GM23338 (cell line): Measurements from ENCODE around the gene TMC3. TPM values are rescaled to one million over a fixed set of nuclear protein-coding genes. Genes with fewer than 3 reads are reported as not detected.

Experiments used
- ATAC-seq: fragments of 200-7000 bp; cut with Tn5 transposase; 3 replicates; pipeline ENCODE4 v1.9.1; 2020
- DNase-seq: peaks from one replicate; pipeline ENCODE4 v3.0.0-alpha.2; 2015; ENCODE audit warnings: low spot score
- H2AFZ ChIP-seq: fragments of 200-600 bp; sonication (generic); 2 replicates; pipeline ENCODE4 v1.8.0; 2016; ENCODE audit warnings: antibody characterized with exemption, mild to moderate bottlenecking, moderate library complexity
- H3F3A ChIP-seq: fragments of 200-600 bp; sonication (generic); replicated peaks from 2 replicates; pipeline ENCODE4 v1.8.0; 2017; ENCODE audit warnings: antibody characterized with exemption, mixed run types, low read depth
- H3K27ac ChIP-seq: fragments of 200-600 bp; sonication (generic); 2 replicates; pipeline ENCODE4 v1.6.1; 2016; ENCODE audit warnings: low read depth
- H3K27me3 ChIP-seq: fragments of 200-600 bp; sonication (generic); 2 replicates; pipeline ENCODE4 v1.8.0; 2016; ENCODE audit warnings: mild to moderate bottlenecking, mixed run types, moderate library complexity; ENCODE audit not compliant: insufficient read depth
- H3K36me3 ChIP-seq: fragments of 200-600 bp; sonication (generic); 2 replicates; pipeline ENCODE4 v1.8.0; 2016; ENCODE audit warnings: mild to moderate bottlenecking; ENCODE audit not compliant: insufficient read depth
- H3K4me1 ChIP-seq: fragments of 200-600 bp; sonication (generic); 2 replicates; pipeline ENCODE4 v1.8.0; 2016; ENCODE audit warnings: mild to moderate bottlenecking, moderate library complexity; ENCODE audit not compliant: insufficient read depth
- H3K4me2 ChIP-seq: fragments of 200-600 bp; sonication (generic); 2 replicates; pipeline ENCODE4 v1.7.1; 2017; ENCODE audit warnings: mixed run types
- H3K4me3 ChIP-seq: fragments of 200-600 bp; sonication (generic); 2 replicates; pipeline ENCODE4 v1.6.1; 2016; ENCODE audit warnings: mixed run types
- H3K79me2 ChIP-seq: fragments of 200-600 bp; sonication (generic); replicated peaks from 2 replicates; pipeline ENCODE4 v1.8.0; 2017; ENCODE audit warnings: mild to moderate bottlenecking; ENCODE audit not compliant: insufficient read depth
- H3K9me2 ChIP-seq: fragments of 200-600 bp; sonication (generic); 2 replicates; pipeline ENCODE4 v1.8.0; 2017; ENCODE audit not compliant: insufficient read depth
- H4K20me1 ChIP-seq: fragments of 200-600 bp; sonication (generic); replicated peaks from 2 replicates; pipeline ENCODE4 v1.8.0; 2017; ENCODE audit warnings: mild to moderate bottlenecking; ENCODE audit not compliant: insufficient read depth
- H3K27ac Mint-ChIP-seq: 2 replicates; pipeline ENCODE4 v1.8.0; 2020; ENCODE audit warnings: inconsistent platforms, mild to moderate bottlenecking, moderate library complexity, mixed read lengths
- H3K27me3 Mint-ChIP-seq: 3 replicates; pipeline ENCODE4 v1.8.0; 2022; ENCODE audit warnings: low read depth, mild to moderate bottlenecking, moderate library complexity, mixed read lengths, inconsistent platforms; ENCODE audit not compliant: insufficient read depth, poor library complexity
- H3K36me3 Mint-ChIP-seq: 3 replicates; pipeline ENCODE4 v1.8.0; 2021; ENCODE audit warnings: low read depth, mild to moderate bottlenecking, inconsistent platforms, moderate library complexity, mixed read lengths
- H3K4me1 Mint-ChIP-seq: 3 replicates; pipeline ENCODE4 v1.8.0; 2020; ENCODE audit warnings: mild to moderate bottlenecking, inconsistent platforms, mixed read lengths
- H3K4me3 Mint-ChIP-seq: 3 replicates; pipeline ENCODE4 v1.8.0; 2021; ENCODE audit warnings: moderate library complexity, mild to moderate bottlenecking, inconsistent platforms, mixed read lengths
- H3K9me3 Mint-ChIP-seq: 3 replicates; pipeline ENCODE4 v1.8.0; 2020; ENCODE audit warnings: moderate library complexity, mild to moderate bottlenecking, inconsistent platforms, mixed read lengths
- CREB1 ChIP-seq: fragments of 250-450 bp; sonication (Bioruptor Pico); IDR thresholded peaks from 2 replicates; pipeline ENCODE4 v1.5.0; 2020; ENCODE audit warnings: low read depth, mild to moderate bottlenecking, moderate library complexity
- CTCF ChIP-seq, 2 experiments: fragments of 200-600 bp in 1 of 2; sonication (generic) in 1 of 2; conservative IDR thresholded peaks; 2 replicates each; pipeline versions ENCODE4 v1.5.1 to v1.6.1; 2016 to 2017; ENCODE audit warnings: antibody characterized with exemption in 2 of 2, low read depth in 2 of 2, mild to moderate bottlenecking in 2 of 2, moderate library complexity in 1 of 2
- ETS1 ChIP-seq: IDR thresholded peaks from 2 replicates; pipeline ENCODE4 v1.6.1; 2016; ENCODE audit warnings: antibody characterized with exemption
- EZH2 ChIP-seq: fragments of 200-600 bp; sonication (generic); IDR thresholded peaks from one replicate; pipeline ENCODE4 v1.8.0; 2017; ENCODE audit warnings: antibody characterized with exemption, mild to moderate bottlenecking, low read depth; ENCODE audit not compliant: unreplicated experiment
- EZH2phosphoT487 ChIP-seq: fragments of 200-600 bp; sonication (generic); IDR thresholded peaks from one replicate; pipeline ENCODE4 v1.8.1; 2018; ENCODE audit warnings: antibody characterized with exemption; ENCODE audit not compliant: unreplicated experiment
- JUNB ChIP-seq: IDR thresholded peaks from one replicate; pipeline ENCODE4 v1.6.1; 2016; ENCODE audit warnings: antibody characterized with exemption; ENCODE audit not compliant: unreplicated experiment
- NANOG ChIP-seq: IDR thresholded peaks from 2 replicates; pipeline ENCODE4 v1.6.1; 2016; ENCODE audit warnings: antibody characterized with exemption, borderline replicate concordance
- POLR2AphosphoS5 ChIP-seq: IDR thresholded peaks from 2 replicates; pipeline ENCODE4 v1.6.1; 2016; ENCODE audit warnings: antibody characterized with exemption, low read depth
- REST ChIP-seq: IDR thresholded peaks from one replicate; pipeline ENCODE4 v1.6.1; 2018; ENCODE audit warnings: antibody characterized with exemption; ENCODE audit not compliant: unreplicated experiment
- STAT1 ChIP-seq: IDR thresholded peaks from one replicate; pipeline ENCODE4 v1.6.1; 2016; ENCODE audit warnings: antibody characterized with exemption; ENCODE audit not compliant: unreplicated experiment
- ZNF114 ChIP-seq: fragments of 250-450 bp; sonication (Bioruptor Pico); IDR thresholded peaks from 2 replicates; pipeline ENCODE4 v1.5.0; 2020; ENCODE audit warnings: mild to moderate bottlenecking, moderate library complexity
- ZNF331 ChIP-seq: fragments of 250-450 bp; sonication (Bioruptor Pico); IDR thresholded peaks from 2 replicates; pipeline ENCODE4 v1.5.0; 2020; ENCODE audit warnings: low read depth, mild to moderate bottlenecking, moderate library complexity
- ZNF462 ChIP-seq: fragments of 250-450 bp; sonication (Bioruptor Pico); IDR thresholded peaks from 2 replicates; pipeline ENCODE4 v1.5.0; 2020; ENCODE audit warnings: mild to moderate bottlenecking, moderate library complexity
- polyA plus RNA-seq: library from polyadenylated mRNA; unstranded; fragments of >200 nt; fragmentation: Nextera tagmentation; extraction: Ambion mirVana; gene quantifications from 2 replicates; pipeline ENCODE4 v1.2.1, GENCODE V29; 2016
- total RNA-seq: library from RNA; depleted of rRNA; stranded (reverse); fragments of >200 nt; shearing (Covaris generic); gene quantifications from 2 replicates; pipeline ENCODE4 v1.2.3, GENCODE V29; 2014

The TMC3 gene
- total and polyA plus RNA-seq, 2 experiments from 2014 or later = 0.10 TPM; not detected in 1

- Histone ChIP-seq H3F3A (no peaks in the 10 kb centered on the region), H3K4me1 (no peaks in the 10 kb centered on the region), H3K36me3 (no peaks in the 10 kb centered on the region), H3K79me2 (no peaks in the 10 kb centered on the region), H2AFZ (no peak overlapping the region), H3K27ac (no peak overlapping the region), H3K9me2 (0 out of 2 replicates have a peak, but pooled peaks cover 4% of the 10 kb centered on the region), H3K4me2 (no peak overlapping the region), H4K20me1 (no peaks in the 10 kb centered on the region), H3K4me3 (no peak overlapping the region), H3K27me3 (no peaks in the 10 kb centered on the region)
- TF ChIP-seq ETS1 (no peak), ZNF462 (CRISPR knock-in tag) (no peak), ZNF331 (CRISPR knock-in tag) (no peak), EZH2 (no peak), NANOG (no peak), ZNF114 (CRISPR knock-in tag) (no peak), STAT1 (no peak), CTCF (conservative IDR thresholded peaks at IDR 0.05; ENCODE audit: low read depth in 2 of 2) (no peak), CREB1 (no peak), JUNB (no peak), POLR2AphosphoS5 (no peak), REST (no peak), EZH2phosphoT487 (no peak)
- H3K4me1 Mint-ChIP-seq = no peaks in the 10 kb centered on the region
- H3K27ac Mint-ChIP-seq = no peak overlapping the region
- H3K4me3 Mint-ChIP-seq = no peak overlapping the region
- DNase-seq (no peak), ATAC-seq (no peak)
- no peaks in the 10 kb centered on the region for H3K9me3 Mint-ChIP-seq
- peaks cover 2% of the 10 kb centered on the region for H3K27me3 Mint-ChIP-seq
- H3K36me3 Mint-ChIP-seq = peaks cover 20% of the 10 kb centered on the region
These were observed 61.0 kb downstream of the TMC3 start for GRCh38 chr15:81312790-81313543.
